ENCODE data around the gene SLC11A2.

DNA sequence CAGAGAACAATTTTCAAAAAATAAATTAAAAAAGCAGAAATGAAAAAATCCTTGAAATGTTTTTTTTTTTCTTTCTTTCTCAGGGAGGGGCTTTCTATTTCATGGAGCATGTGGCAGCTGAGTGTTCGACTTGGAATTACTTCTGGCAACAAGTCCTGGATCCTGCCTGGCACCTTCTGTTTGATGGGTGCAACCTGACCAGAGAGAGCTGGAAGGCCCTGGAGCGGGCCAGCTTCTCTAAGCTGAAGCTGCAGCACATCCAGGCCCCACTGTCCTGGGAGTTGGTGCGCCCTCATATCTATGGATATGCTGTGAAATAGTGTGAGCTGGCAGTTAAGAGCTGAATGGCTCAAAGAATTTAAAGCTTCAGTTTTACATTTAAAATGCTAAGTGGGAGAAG is 96.4 kb downstream of the SLC11A2 start:
- no peak for TF ChIP-seq EZH2 (IDR thresholded peaks at IDR 0.05; ENCODE audit: borderline replicate concordance, low read depth, low read length, poor library complexity, severe bottlenecking)
- TF ChIP-seq, protein P1, sequence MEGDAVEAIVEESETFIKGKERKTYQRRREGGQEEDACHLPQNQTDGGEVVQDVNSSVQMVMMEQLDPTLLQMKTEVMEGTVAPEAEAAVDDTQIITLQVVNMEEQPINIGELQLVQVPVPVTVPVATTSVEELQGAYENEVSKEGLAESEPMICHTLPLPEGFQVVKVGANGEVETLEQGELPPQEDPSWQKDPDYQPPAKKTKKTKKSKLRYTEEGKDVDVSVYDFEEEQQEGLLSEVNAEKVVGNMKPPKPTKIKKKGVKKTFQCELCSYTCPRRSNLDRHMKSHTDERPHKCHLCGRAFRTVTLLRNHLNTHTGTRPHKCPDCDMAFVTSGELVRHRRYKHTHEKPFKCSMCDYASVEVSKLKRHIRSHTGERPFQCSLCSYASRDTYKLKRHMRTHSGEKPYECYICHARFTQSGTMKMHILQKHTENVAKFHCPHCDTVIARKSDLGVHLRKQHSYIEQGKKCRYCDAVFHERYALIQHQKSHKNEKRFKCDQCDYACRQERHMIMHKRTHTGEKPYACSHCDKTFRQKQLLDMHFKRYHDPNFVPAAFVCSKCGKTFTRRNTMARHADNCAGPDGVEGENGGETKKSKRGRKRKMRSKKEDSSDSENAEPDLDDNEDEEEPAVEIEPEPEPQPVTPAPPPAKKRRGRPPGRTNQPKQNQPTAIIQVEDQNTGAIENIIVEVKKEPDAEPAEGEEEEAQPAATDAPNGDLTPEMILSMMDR (conservative IDR thresholded peaks at IDR 0.05; ENCODE audit: low read depth, low read length) = no peak
